ENCODE data around the gene DCP1B. TPM values are rescaled to one million over a fixed set of nuclear protein-coding genes. Genes with fewer than 3 reads are reported as not detected.

The DCP1B gene
- total and polyA plus RNA-seq, 12 donors = 1.1 to 4.9 (median 2.0) TPM

DNA sequence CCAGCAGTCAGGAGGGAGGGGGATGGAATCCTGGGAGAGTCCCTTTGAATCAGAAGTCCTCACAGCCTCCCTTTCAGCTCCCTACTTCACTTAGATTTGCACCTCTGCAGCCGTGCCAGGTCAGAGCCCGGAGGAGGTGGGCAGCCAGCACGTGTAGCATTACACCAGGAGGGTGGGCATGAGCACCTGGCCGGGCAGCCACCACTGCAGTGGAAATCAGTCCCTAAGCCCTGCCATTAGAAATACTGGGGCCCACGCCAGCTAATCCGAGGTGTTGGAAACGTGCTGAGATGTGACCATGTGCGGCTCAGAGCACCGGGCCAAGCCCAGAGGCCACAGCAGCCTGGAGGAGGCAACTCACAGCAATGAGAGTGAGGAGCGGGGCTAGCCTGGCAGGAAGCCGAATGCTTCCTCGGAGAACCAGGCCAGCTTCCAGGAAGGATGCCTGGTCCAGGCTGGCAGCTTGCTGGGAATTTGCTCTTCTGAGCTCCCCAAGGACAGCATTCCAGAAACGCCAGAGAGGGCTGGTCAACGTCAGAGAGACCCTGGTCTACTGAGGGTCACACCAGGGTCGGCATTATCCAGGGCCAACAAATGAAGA lies 76.4 kb downstream of the DCP1B start:
- ATAC-seq (peak; percentile 59 to 83 (median 78)), DNase-seq (peak; percentile 76)
- no peaks in the 10 kb centered on the region for H3K9me3 ChIP-seq
- no peak overlapping the region for H3K4me3 ChIP-seq
- 37 to 42% methylated on average over 15 of the region's 15 CpGs for WGBS, 2 donors
- H3K27ac ChIP-seq = peak overlapping the region in 5 of 10 donors; percentile 12 to 52 (median 20)
- intact Hi-C loops (cut with DNase I) = no loop called here
- no peaks in the 10 kb centered on the region for H3K36me3 ChIP-seq
- H3K4me1 ChIP-seq = peaks cover 0 to 61% (median 28%) of the 10 kb centered on the region in 9 donors
- TF ChIP-seq CTCF (IDR thresholded peaks at IDR 0.05) = no peak
- H3K27me3 ChIP-seq = peaks cover 0 to 12% (median 4%) of the 10 kb centered on the region in 7 donors

DNA sequence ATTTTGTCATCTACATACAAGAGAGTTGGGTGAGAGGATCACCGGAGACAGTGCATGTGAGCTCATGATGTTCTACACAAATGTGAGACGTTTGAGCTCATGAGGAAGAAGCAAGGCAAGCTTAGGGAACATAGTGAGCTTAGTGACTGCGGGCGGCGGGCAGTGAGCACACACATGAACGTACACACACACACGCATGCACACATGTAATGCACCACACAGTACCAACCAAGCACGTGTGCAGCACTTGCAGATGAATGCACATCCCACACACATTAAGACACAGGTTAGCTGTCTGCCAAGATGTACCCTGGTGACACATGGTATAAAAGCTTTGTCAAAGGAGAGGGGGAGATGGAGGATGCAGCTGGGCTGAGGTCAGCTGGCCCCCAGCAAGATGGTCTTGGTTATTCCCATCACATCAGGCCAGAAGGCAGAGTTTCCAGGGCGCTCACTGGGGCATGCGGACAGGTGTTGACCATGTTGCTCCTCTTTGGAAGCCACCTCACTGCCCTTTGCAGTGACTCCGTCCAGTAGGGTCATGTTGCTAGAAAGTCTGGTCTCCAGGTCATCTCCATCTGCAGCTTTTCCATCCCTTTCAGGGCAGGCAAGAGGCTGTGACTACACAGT lies 77.1 kb downstream of the DCP1B start:
- peaks cover 0 to 54% (median 28%) of the 10 kb centered on the region in 9 donors for H3K4me1 ChIP-seq
- H3K9me3 ChIP-seq = no peaks in the 10 kb centered on the region
- WGBS, 2 donors = 89 to 93% methylated on average over 11 of the region's 11 CpGs
- peaks cover 0 to 14% (median 7%) of the 10 kb centered on the region in 7 donors for H3K27me3 ChIP-seq
- H3K4me3 ChIP-seq = no peak overlapping the region
- peak overlapping the region in 3 of 10 donors; percentile 12 to 39 (median 20) for H3K27ac ChIP-seq
- ATAC-seq = no peak
- intact Hi-C loops (cut with DNase I) = no loop called here
- no peak for DNase-seq
- no peaks in the 10 kb centered on the region for H3K36me3 ChIP-seq
- no peak for TF ChIP-seq CTCF (IDR thresholded peaks at IDR 0.05)

DNA sequence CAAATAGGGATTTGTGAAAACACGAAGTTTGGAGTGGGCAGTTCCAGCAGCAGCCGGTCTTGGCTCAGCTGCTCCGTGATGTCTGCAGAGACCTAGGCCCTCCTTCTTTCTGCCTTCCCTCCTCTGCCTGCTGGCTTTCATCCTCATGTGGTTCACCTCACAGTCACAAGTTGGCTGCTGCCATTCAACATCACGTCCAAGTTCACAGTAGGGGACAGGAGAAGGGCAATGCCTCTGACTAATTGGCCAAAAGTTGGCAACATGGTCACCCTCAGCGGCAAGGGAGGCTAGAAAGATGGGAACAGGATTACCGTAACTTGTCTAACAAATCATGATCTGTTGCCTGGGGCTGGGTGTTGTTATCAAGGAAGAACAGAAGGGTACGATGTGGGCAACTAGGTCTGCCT lies 78.0 kb downstream of the DCP1B start:
- H3K9me3 ChIP-seq = no peaks in the 10 kb centered on the region
- H3K4me1 ChIP-seq = peaks cover 0 to 45% (median 27%) of the 10 kb centered on the region in 9 donors
- DNase-seq (no peak), ATAC-seq (peak in 4 of 8 donors; percentile 32 to 55 (median 38))
- no peak overlapping the region for H3K4me3 ChIP-seq
- WGBS, 2 donors = 44 to 63% methylated on average over 7 of the region's 7 CpGs
- peaks cover 0 to 14% (median 7%) of the 10 kb centered on the region in 7 donors for H3K27me3 ChIP-seq
- no peak for TF ChIP-seq CTCF (IDR thresholded peaks at IDR 0.05)
- intact Hi-C loops (cut with DNase I) = no loop called here
- H3K36me3 ChIP-seq = no peaks in the 10 kb centered on the region
- no peak overlapping the region for H3K27ac ChIP-seq

DNA sequence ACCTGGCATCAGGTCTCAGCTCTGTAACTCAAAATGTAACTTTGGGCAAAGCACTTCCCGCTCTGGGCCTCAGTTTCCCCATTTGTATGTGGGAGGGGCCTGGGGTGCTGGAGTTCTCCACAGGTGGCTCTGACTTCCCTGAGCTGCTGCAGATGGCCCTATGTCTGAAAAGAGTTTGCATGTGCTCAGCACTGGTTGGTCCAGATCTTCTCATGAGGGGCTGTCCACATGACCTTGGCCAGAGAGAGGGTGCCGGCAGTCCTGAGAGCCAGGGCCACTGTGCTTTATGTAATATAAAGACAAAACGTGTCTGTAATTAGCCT lies 78.6 kb downstream of the DCP1B start:
- WGBS, 2 donors = 56 to 62% methylated on average over 3 of the region's 3 CpGs

More for the DNA sequence above, 78.6 kb downstream of the DCP1B start:
- DNase-seq = no peak
- no peaks in the 10 kb centered on the region for H3K9me3 ChIP-seq
- intact Hi-C loops (cut with DNase I) = no loop called here
- TF ChIP-seq CTCF (IDR thresholded peaks at IDR 0.05) = no peak
- ATAC-seq = no peak
- H3K4me3 ChIP-seq = no peak overlapping the region
- H3K36me3 ChIP-seq = no peaks in the 10 kb centered on the region
- peaks cover 0 to 44% (median 31%) of the 10 kb centered on the region in 9 donors for H3K4me1 ChIP-seq
- peaks cover 0 to 14% (median 7%) of the 10 kb centered on the region in 7 donors for H3K27me3 ChIP-seq
- no peak overlapping the region for H3K27ac ChIP-seq

All from heart right ventricle (tissue), 16 donors.